Measurements from ENCODE around the gene CXXC4.

The CXXC4 gene

GRCh38 chr4:104425948-104426347 lies 68.7 kb downstream of the CXXC4 start:
- TF ChIP-seq JUND (IDR thresholded peaks at IDR 0.05; ENCODE audit: low read depth): no peak
- in situ Hi-C loops (cut with HindIII; ENCODE audit: low pct_unique_long_range_greater_than_20kb, low sequenced_read_pairs): no loop called here
- no peak for DNase-seq (ENCODE audit: low read depth in 1 of 2, low spot score in 1 of 2)

GRCh38 chr4:104424989-104425388 lies 69.7 kb downstream of the CXXC4 start:
- in situ Hi-C loops (cut with HindIII; ENCODE audit: low pct_unique_long_range_greater_than_20kb, low sequenced_read_pairs): no loop called here
- no peak for TF ChIP-seq JUND (IDR thresholded peaks at IDR 0.05; ENCODE audit: low read depth)
- no peak for DNase-seq (ENCODE audit: low read depth in 1 of 2, low spot score in 1 of 2)

- no peak for DNase-seq (ENCODE audit: low read depth in 1 of 2, low spot score in 1 of 2)
- in situ Hi-C loops (cut with HindIII; ENCODE audit: low pct_unique_long_range_greater_than_20kb, low sequenced_read_pairs): no loop called here
- no peak for TF ChIP-seq JUND (IDR thresholded peaks at IDR 0.05; ENCODE audit: low read depth)
Observed at GRCh38 chr4:104424475-104424941, 70.2 kb downstream of the CXXC4 start.

GRCh38 chr4:104421566-104421965 lies 73.1 kb downstream of the CXXC4 start:
- DNase-seq (ENCODE audit: low read depth in 1 of 2, low spot score in 1 of 2): no peak
- in situ Hi-C loops (cut with HindIII; ENCODE audit: low pct_unique_long_range_greater_than_20kb, low sequenced_read_pairs): no loop called here
- TF ChIP-seq JUND (IDR thresholded peaks at IDR 0.05; ENCODE audit: low read depth): no peak

DNA sequence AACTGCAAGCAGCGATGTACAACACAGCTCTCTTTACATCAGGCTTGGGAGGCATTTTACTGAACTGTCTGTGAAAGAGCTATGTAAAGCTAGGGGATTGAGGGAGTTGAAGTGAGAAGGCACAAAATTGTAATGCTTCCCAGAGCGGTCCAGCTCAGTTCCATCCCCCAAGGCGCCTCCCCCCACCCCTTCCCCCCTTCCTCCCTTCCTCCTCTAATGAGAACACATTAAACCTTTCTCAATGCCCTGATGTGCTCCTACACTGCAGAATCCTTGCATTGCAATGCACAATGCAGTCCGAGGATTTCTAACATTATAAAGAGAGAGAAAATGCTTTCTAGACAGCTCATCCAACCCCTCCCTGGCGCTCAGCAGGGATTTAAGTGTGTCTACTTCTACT lies 73.9 kb downstream of the CXXC4 start:
- TF ChIP-seq JUND (IDR thresholded peaks at IDR 0.05; ENCODE audit: low read depth): no peak
- no peak for DNase-seq (ENCODE audit: low read depth in 1 of 2, low spot score in 1 of 2)
- in situ Hi-C loops (cut with HindIII; ENCODE audit: low pct_unique_long_range_greater_than_20kb, low sequenced_read_pairs): no loop called here

Data from T47D (cell line).